Bone marrow (tissue), 2 donors: Measurements from ENCODE around the gene HRH2.
A peak's percentile ranks its signal among the peaks of the same experiment; 100 is the strongest.

Source experiments
- DNase-seq, 2 donors: peaks; one replicate each; lab custom pipeline; 2025; lab: John Stamatoyannopoulos, UW

HRH2 gene

GRCh38 chr5:175675873-175676272, 18.0 kb downstream of the HRH2 start:
- no peak for DNase-seq

DNA sequence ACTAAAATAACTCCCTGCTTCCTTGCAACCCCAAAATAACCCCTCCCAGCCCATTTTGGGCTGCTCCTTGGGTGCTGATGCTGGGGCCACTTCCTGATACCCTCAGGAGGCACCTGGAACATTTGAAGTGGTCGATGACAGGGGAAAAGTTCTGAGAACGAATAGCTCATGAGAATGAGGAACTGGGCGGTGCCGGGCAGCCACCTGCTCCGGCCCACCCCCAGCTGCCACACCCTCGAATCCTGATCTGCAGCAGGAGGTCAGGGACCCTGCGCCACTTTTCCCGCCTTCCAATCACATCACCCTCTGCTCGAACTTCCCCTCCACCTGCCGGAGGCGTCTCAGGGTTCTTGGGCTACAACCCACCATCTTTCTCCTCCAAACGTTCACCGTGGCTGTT, 19.7 kb downstream of the HRH2 start:
- no peak for DNase-seq

- no peak for DNase-seq
These were observed 20.2 kb downstream of the HRH2 start for GRCh38 chr5:175678074-175678473.

DNA sequence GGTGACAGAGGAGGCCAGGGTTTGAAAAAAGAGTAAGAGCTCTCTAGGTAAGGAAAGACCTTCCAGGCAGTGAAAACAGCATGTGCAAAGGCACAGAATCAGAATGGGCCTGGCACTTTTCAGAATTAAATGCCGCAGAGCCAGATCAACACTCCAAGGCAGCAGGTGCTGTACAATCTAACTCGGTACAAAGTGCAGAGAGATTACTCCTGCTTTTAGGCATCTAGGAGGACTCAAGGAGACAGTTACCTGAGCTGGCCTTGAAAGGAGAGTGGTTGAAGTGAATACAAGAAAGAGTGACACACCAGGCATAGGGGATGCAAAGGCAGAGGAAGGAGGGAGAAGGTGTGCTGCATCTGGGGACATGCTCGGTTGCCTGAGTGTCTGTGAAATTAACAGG, 21.5 kb downstream of the HRH2 start:
- no peak for DNase-seq

- no peak for DNase-seq
These were observed 22.1 kb downstream of the HRH2 start for GRCh38 chr5:175680020-175680419.

GRCh38 chr5:175680463-175680862, 22.6 kb downstream of the HRH2 start:
- no peak for DNase-seq

- no peak for DNase-seq
These were observed 23.4 kb downstream of the HRH2 start for GRCh38 chr5:175681045-175681967.

DNA sequence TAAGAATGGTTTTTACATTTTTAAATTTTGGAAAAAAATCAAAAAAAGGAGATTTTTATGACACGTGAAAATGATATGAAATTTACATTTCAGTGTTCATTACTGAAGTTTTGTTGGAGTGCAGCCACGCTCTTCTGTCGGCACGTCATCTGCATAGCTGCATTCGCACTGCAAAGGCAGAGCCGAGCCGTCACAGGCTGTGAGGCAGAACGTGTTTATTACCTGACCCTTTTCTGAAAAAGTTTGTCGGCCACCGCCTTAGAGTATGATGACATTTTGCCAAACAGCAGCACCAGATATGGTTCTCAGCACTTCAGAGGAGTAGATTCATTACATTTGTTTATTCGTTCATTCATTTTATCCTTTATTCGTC, 24.1 kb downstream of the HRH2 start:
- no peak for DNase-seq

- no peak for DNase-seq
These were observed 24.8 kb downstream of the HRH2 start for GRCh38 chr5:175682664-175683063.

DNA sequence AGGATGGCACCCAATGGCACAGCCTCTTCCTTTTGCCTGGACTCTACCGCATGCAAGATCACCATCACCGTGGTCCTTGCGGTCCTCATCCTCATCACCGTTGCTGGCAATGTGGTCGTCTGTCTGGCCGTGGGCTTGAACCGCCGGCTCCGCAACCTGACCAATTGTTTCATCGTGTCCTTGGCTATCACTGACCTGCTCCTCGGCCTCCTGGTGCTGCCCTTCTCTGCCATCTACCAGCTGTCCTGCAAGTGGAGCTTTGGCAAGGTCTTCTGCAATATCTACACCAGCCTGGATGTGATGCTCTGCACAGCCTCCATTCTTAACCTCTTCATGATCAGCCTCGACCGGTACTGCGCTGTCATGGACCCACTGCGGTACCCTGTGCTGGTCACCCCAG, 25.4 kb downstream of the HRH2 start:
- DNase-seq, result no peak

DNA sequence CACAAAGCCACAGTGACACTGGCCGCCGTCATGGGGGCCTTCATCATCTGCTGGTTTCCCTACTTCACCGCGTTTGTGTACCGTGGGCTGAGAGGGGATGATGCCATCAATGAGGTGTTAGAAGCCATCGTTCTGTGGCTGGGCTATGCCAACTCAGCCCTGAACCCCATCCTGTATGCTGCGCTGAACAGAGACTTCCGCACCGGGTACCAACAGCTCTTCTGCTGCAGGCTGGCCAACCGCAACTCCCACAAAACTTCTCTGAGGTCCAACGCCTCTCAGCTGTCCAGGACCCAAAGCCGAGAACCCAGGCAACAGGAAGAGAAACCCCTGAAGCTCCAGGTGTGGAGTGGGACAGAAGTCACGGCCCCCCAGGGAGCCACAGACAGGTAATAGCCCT, 26.1 kb downstream of the HRH2 start:
- no peak for DNase-seq

DNA sequence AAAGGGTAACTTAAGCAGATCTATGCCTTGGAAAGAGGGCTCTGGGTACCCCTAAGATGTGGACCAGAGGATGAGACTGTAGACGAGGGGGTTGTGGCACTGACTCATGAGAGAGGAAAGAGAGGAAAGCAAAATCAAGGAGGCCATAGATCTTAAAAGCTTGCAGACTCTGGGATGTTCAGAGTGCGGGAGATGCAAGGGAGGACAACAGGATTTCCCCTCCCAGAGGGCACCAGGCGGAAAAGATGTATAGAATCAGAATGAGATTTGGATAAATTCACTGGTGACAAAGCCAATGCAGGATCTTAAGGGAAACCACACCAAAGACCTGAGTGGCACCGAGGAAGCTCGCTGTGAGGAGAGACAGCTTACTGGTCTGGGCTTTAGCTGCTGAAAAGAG, 27.1 kb downstream of the HRH2 start:
- no peak for DNase-seq

DNA sequence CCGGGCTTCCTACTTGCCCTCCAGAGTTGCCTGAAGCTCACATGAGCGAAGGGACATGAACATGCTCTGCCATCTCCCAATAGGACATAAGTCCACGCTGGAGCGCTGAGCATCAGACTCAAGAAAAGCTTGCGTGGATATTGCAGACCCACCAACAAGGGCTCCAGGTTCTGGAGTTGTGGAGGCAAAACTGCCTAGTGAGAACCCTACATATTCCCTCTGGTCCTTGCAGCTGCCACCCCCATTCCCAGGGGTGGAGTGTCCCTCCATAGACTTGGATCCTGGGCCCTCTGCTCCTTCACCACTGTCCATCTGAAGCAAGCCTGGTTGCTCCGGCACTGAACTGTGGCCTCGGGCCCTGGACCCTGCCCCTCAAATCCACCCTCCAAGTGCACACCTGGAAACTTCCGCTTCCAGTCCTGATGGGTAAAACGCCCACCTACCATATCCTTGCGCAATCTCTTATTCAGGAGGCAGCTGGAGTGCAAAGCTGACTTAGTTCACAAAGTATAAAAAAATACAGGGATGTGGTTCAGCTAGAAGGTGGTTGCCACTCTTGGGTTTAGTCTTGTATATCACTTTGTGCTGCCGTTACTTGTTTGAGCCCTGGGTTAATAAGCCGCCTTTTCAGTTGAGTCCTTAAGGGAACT, 28.0 kb downstream of the HRH2 start:
- DNase-seq, result no peak

DNA sequence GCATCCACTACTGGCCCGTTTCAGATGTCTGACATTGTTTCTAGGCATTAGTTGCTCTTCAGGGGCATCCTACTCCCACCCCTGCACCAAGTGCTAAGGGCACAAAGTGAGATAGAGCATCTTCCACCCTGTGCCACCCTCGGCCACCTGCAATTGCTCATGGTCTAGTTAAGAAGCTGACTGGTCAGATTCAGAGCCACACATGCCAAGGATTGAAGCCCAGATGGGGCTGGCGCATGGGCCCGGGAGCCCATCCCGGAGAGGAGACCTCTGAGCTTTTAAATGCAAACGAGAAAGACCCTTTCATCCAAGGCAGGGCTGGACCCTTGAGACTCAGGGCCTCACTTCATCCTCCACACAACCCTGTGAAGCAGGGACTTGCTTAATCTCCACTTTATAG, 28.5 kb downstream of the HRH2 start:
- no peak for DNase-seq

GRCh38 chr5:175686826-175687225, 29.0 kb downstream of the HRH2 start:
- no peak for DNase-seq

DNA sequence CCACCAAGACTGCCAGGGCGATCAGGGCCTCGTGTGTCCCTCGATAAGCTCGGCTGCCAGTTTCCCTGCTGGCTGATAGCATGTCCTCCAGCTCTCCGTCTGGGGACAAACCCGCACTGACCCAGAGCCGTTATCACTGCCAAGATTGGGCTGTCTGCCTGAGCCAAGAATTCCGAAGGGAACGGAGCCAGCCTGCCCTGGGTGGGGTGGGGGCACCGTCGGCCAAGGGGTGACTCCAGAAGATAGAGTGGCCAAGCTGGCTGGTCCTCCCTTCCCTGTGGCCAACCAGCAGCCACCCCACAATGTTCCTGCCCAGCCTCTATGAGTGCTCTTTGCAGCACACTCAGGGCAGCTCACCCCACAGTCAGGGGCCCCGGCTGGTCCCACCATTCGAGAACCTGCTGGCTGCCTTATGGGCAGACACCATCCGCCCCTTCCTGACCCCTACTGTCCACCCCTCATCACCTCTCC, 29.4 kb downstream of the HRH2 start:
- no peak for DNase-seq

GRCh38 chr5:175688352-175689146, 30.7 kb downstream of the HRH2 start:
- no peak for DNase-seq

DNA sequence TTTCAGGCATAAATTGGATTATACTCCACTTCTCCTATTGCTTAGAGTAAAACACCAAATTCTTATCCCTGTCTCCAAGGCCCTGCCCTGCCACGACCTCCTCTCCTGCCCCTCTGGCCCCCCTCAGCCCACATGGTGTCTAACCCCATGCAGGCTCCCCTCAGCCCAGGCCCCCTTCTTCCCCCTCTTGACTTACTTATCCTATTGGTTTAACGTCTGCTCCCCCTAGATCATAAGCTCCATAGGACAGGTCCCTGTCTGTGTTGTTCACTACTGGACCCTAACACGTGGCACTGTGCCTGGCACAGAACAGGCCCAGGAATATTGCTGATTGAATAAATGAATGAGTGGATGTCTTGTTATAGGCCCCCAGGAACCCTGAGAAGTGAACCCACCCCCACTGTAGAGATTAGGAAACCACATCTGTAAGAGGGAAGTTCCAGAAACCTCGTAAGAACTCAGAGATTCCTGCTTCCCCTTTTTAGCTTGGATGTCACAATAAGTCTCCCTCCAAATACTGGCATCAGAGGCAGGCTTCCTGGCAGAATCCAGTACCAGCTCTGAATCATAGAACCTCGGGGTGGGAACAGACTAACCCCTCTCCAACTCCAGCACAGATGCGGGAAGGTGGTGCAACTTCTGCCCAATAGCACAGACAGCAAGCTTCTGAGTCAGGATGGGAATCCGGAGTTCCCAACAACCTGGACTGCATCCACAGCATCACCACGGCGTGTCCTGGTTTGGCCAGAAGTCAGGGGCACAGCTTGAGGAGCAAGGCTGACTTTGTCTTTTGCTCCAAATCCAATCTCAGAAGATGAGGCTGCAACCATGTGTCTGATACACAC, 31.5 kb downstream of the HRH2 start:
- peak; percentile 42 to 56 for DNase-seq

GRCh38 chr5:175690025-175690424, 32.2 kb downstream of the HRH2 start:
- DNase-seq, result no peak

- no peak for DNase-seq
These were observed 32.7 kb downstream of the HRH2 start for GRCh38 chr5:175690586-175690985.

GRCh38 chr5:175691761-175692160, 33.9 kb downstream of the HRH2 start:
- no peak for DNase-seq
